Common myeloid progenitor, CD34-positive (primary cell): ENCODE measurements around the gene BRF1.

Experiments used
- CTCF ChIA-PET: fragments of 350-600 bp; sonication (Branson Sonifier 250); formaldehyde crosslinking; loops from one replicate; lab custom pipeline; 2021; ENCODE audit warnings: antibody characterized with exemption; lab: Charles Lee
- POLR2A ChIA-PET: fragments of 350-600 bp; sonication (Branson Sonifier 250); formaldehyde crosslinking; loops from one replicate; lab custom pipeline; 2021; ENCODE audit warnings: antibody characterized with exemption; lab: Charles Lee
- DNase-seq, 3 donors: peaks; one replicate each; pipeline versions ENCODE4 v3.0.0 to v3.0.0-alpha.2; 2013
- H3K27ac ChIP-seq, 2 experiments: 1 replicate in 1 of 2; 2 replicates in 1 of 2; pipeline ENCODE4 v1.7.0; 2013; ENCODE audit warnings: inconsistent platforms in 2 of 2, low read length in 2 of 2, mild to moderate bottlenecking in 2 of 2, low read depth in 1 of 2, moderate library complexity in 1 of 2; ENCODE audit not compliant: severe bottlenecking in 2 of 2, insufficient read depth in 1 of 2, poor library complexity in 1 of 2
- H3K27me3 ChIP-seq, 5 experiments: replicated peaks in 2 of 5; 1 replicate in 3 of 5; 2 replicates in 2 of 5; pipeline versions ENCODE4 v1.6.1 to v1.7.0; 2013; ENCODE audit warnings: low read length in 4 of 5, mild to moderate bottlenecking in 2 of 5, moderate library complexity in 2 of 5, inconsistent platforms in 1 of 5; ENCODE audit not compliant: insufficient read depth in 5 of 5, control insufficient read depth in 4 of 5
- H3K36me3 ChIP-seq, 4 experiments: 1 replicate in 2 of 4; 2 replicates in 2 of 4; pipeline versions ENCODE4 v1.6.1 to v1.7.0; 2013; ENCODE audit warnings: low read length in 3 of 4, control low read depth in 1 of 4, mild to moderate bottlenecking in 1 of 4; ENCODE audit not compliant: control insufficient read depth in 4 of 4, insufficient read depth in 4 of 4
- H3K4me1 ChIP-seq, 4 experiments: 1 replicate in 3 of 4; 2 replicates in 1 of 4; pipeline versions ENCODE4 v1.6.1 to v1.7.1; 2013; ENCODE audit warnings: low read length in 3 of 4, mild to moderate bottlenecking in 3 of 4, control low read depth in 1 of 4, inconsistent platforms in 1 of 4, moderate library complexity in 1 of 4; ENCODE audit not compliant: control insufficient read depth in 4 of 4, insufficient read depth in 4 of 4; ENCODE audit errors: control extremely low read depth in 1 of 4
- H3K4me3 ChIP-seq, 7 experiments: 1 replicate in 4 of 7; 2 replicates in 3 of 7; pipeline versions ENCODE4 v1.5.1 to v1.7.0; 2013; ENCODE audit warnings: mild to moderate bottlenecking in 7 of 7, low read length in 6 of 7, moderate library complexity in 6 of 7, inconsistent platforms in 2 of 7, low read depth in 2 of 7, control low read depth in 1 of 7; ENCODE audit not compliant: insufficient read depth in 4 of 7, control insufficient read depth in 1 of 7; ENCODE audit errors: extremely low read depth in 1 of 7
- H3K9me3 ChIP-seq, 5 experiments: 1 replicate in 4 of 5; 2 replicates in 1 of 5; pipeline versions ENCODE4 v1.6.1 to v1.7.1; 2013; ENCODE audit warnings: low read length in 4 of 5, mild to moderate bottlenecking in 2 of 5, inconsistent platforms in 1 of 5, low read depth in 1 of 5, moderate library complexity in 1 of 5; ENCODE audit not compliant: control insufficient read depth in 4 of 5, insufficient read depth in 2 of 5; ENCODE audit errors: control extremely low read depth in 1 of 5
- WGBS: methylation state at CpG from one replicate; pipeline ENCODE4 v1.1.5; 2013; ENCODE audit not compliant: insufficient coverage; 5-methylcytosine and 5-hydroxymethylcytosine counted together

Gene BRF1

DNA sequence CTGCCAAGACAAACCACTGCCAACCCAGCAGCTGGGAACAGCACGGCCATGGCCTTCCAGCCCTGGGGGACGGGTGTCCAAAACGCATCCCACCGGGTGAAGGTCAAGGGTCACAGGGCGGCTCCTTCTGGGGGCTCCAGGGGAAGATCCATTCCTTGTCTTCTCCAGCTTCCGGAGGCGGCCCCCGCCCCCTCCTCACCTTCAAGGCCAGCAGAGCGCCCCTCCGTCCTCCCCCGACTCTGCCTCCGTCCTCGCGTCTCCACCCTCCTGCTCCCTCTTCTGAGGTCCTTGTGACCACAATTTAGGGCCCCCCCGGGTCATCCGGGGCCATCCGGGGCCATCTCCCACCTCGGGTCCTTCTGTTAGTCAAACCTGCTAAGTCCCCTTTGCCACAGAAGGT, 115.8 kb downstream of the BRF1 start:
- CTCF ChIA-PET: interaction anchor here (1.1 to 18.8 kb wide), 3 partner anchors 12 to 16 kb away, joined by 4 to 248 read pairs (median 6); partner anchors contain the start of gene JAG2
- DNase-seq: no peak
- 96% methylated on average over 17 of the region's 18 CpGs for WGBS
- H3K4me1 ChIP-seq: peaks cover 0 to 25% (median 20%) of the 10 kb centered on the region in 4 experiments
- H3K36me3 ChIP-seq: no peaks in the 10 kb centered on the region
- H3K4me3 ChIP-seq: no peak overlapping the region
- POLR2A ChIA-PET: no interaction called here
- H3K9me3 ChIP-seq: peaks cover 0 to 13% (median 6%) of the 10 kb centered on the region in 5 experiments
- H3K27me3 ChIP-seq: peaks cover 0 to 7% (median 0%) of the 10 kb centered on the region in 5 experiments
- no peak overlapping the region for H3K27ac ChIP-seq

DNA sequence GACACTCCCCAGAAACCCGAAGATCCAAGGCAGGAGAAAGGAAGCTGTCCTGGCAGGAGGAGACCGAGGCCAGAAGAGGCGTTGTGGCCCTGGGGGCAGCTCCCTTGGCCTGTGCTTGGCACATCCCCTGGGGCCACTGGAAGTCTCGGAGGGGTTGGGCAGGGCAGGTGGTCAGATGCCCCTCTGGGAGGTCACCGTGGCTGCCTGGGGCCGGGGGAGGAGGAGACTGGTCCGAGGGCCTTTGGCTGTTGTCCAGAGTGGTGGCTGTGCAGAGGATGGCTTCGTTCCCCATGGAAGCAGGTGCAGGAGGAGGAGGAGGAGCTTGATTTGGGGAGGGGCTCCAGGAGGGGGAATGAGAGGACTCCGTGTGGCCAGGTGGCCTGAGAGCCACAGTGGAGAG, 116.3 kb downstream of the BRF1 start:
- Histone ChIP-seq H3K9me3 (peaks cover 0 to 13% (median 6%) of the 10 kb centered on the region in 5 experiments), H3K4me3 (no peak overlapping the region), H3K36me3 (no peaks in the 10 kb centered on the region), H3K27ac (no peak overlapping the region), H3K27me3 (peaks cover 0 to 11% (median 0%) of the 10 kb centered on the region in 5 experiments), H3K4me1 (peaks cover 0 to 25% (median 20%) of the 10 kb centered on the region in 4 experiments)
- ChIA-PET CTCF (interaction anchor here (1.0 to 18.8 kb wide), 5 partner anchors 8 to 171 kb away, joined by 3 to 248 read pairs (median 4); partner anchors contain the start of gene JAG2), POLR2A (no interaction called here)
- WGBS: 88% methylated on average over 7 of the region's 9 CpGs
- no peak for DNase-seq

- POLR2A ChIA-PET: interaction anchor here (0.6 to 2.2 kb wide), 2 partner anchors 11 to 14 kb away, joined by 3 to 7 read pairs; no protein-coding TSS in a partner anchor
- H3K4me3 ChIP-seq: no peak overlapping the region
- peaks cover 0 to 14% (median 0%) of the 10 kb centered on the region in 5 experiments for H3K27me3 ChIP-seq
- DNase-seq: no peak
- peaks cover 0 to 25% (median 20%) of the 10 kb centered on the region in 4 experiments for H3K4me1 ChIP-seq
- H3K9me3 ChIP-seq: no peaks in the 10 kb centered on the region
- no peaks in the 10 kb centered on the region for H3K36me3 ChIP-seq
- H3K27ac ChIP-seq: no peak overlapping the region
- WGBS: 46% methylated on average over 23 of the region's 25 CpGs
- CTCF ChIA-PET: interaction anchor here (0.8 to 18.8 kb wide), 4 partner anchors 13 to 121 kb away, joined by 3 to 248 read pairs (median 6); no protein-coding TSS in a partner anchor
Observed at GRCh38 chr14:105182296-105183020, 118.3 kb downstream of the BRF1 start.

DNA sequence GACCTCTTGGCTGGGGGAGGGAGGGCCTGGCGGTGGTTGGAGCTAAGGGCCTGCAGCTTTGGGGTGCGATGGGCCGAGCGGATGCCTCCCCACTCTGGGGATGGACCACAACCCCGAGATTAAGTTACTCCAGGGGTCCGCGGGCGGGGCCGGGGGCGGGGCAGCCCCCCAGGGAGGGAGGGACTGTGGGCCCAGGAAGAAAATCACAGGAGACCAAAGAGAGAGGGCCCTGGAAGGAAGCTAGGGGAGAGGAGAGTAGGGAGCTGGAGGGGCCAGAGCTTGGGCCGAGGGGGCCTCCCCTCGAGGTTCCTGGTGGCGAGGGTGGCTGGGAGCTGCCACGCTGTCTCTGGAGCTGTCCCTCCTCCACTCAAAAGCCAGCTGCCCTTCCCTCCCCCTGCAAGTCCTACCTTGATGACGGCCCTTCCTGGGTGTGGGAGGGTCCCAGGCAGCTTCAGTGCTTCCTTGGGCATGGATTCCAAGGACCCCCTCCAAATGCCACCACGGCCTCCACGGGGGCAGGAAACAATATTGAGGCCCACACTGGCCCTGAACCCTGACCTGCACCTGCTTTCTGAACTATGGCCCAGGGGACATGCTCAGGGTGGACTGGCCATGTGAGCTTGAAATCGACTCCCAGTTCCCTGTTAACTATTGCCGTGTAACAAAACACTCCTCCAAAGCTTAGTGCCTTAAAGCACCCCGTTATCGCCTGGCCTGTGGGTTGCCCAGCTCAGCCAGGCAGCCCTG, 119.1 kb downstream of the BRF1 start:
- Histone ChIP-seq H3K9me3 (no peaks in the 10 kb centered on the region), H3K27ac (no peak overlapping the region), H3K4me3 (peak overlapping the region in 4 of 7 experiments; percentile 24 to 72 (median 60)), H3K36me3 (no peaks in the 10 kb centered on the region), H3K27me3 (peaks cover 0 to 14% (median 0%) of the 10 kb centered on the region in 5 experiments), H3K4me1 (peaks cover 0 to 25% (median 20%) of the 10 kb centered on the region in 4 experiments)
- no peak for DNase-seq
- WGBS: 58% methylated on average over 21 of the region's 21 CpGs
- ChIA-PET CTCF (interaction anchor here (0.6 to 18.8 kb wide), 7 partner anchors 8 to 120 kb away, joined by 3 to 248 read pairs (median 3); no protein-coding TSS in a partner anchor), POLR2A (interaction anchor here (2.2 kb wide), 1 partner anchor 14 kb away, joined by 7 read pairs; no protein-coding TSS in a partner anchor)

- peak within 1 kb of the TSS; percentile 6 to 72 (median 60) for H3K4me3 ChIP-seq
- H3K36me3 ChIP-seq: no peaks in the 10 kb centered on the region
- H3K4me1 ChIP-seq: peaks cover 0 to 31% (median 26%) of the 10 kb centered on the region in 4 experiments
- H3K27me3 ChIP-seq: peaks cover 0 to 15% (median 0%) of the 10 kb centered on the region in 5 experiments
- CTCF ChIA-PET: interaction anchor here (0.6 to 18.8 kb wide), 10 partner anchors 9 to 119 kb away, joined by 3 to 248 read pairs (median 4); no protein-coding TSS in a partner anchor
- POLR2A ChIA-PET: interaction anchor here (1.1 to 2.2 kb wide), 2 partner anchors 14 to 15 kb away, joined by 3 to 7 read pairs; no protein-coding TSS in a partner anchor
- no peaks in the 10 kb centered on the region for H3K9me3 ChIP-seq
- 1% methylated on average over 83 of the region's 106 CpGs for WGBS
- DNase-seq: peak; percentile 44 to 59 (median 48)
- H3K27ac ChIP-seq: no peak within 1 kb of the TSS
Observed at GRCh38 chr14:105180592-105181548, 119.9 kb downstream of the BRF1 start, which contains the start of gene NUDT14. NUDT14 (minus strand) TSS chr14:105181312; CDS start chr14:105181209, 103 bp downstream.

GRCh38 chr14:105179191-105179590, 121.6 kb downstream of the BRF1 start:
- Histone ChIP-seq H3K36me3 (no peaks in the 10 kb centered on the region), H3K27me3 (peaks cover 0 to 16% (median 0%) of the 10 kb centered on the region in 5 experiments), H3K9me3 (no peaks in the 10 kb centered on the region), H3K27ac (no peak overlapping the region), H3K4me3 (no peak overlapping the region), H3K4me1 (peaks cover 0 to 45% (median 40%) of the 10 kb centered on the region in 4 experiments)
- POLR2A ChIA-PET: no interaction called here
- 93% methylated on average over 12 of the region's 13 CpGs for WGBS
- CTCF ChIA-PET: interaction anchor here (0.8 to 18.8 kb wide), 4 partner anchors 9 to 114 kb away, joined by 3 to 248 read pairs (median 12); partner anchors contain the start of gene GPR132
- no peak for DNase-seq
